HCT116 (cell line): ENCODE results near the gene PCK2. TPM values are rescaled to one million over a fixed set of nuclear protein-coding genes. Genes with fewer than 3 reads are reported as not detected.

Experiments
- ATAC-seq: fragments of 200-7000 bp; cut with Tn5 transposase; 2 replicates; pipeline ENCODE4 v1.9.1; 2020; ENCODE audit warnings: mild to moderate bottlenecking, moderate library complexity
- BruUV-seq: library from RNA; stranded (reverse); fragments of 400-500 nt; replicated peaks from 2 replicates; lab custom pipeline; 2021; lab: Mats Ljungman, UMichigan
- CTCF ChIA-PET: fragments of 300-600 bp; sonication (Branson Sonifier 250); formaldehyde crosslinking; loops from one replicate; lab custom pipeline; 2021; ENCODE audit warnings: antibody characterized with exemption; lab: Charles Lee
- POLR2A ChIA-PET: fragments of 300-600, 350-600 bp; sonication (Branson Sonifier 250); formaldehyde crosslinking; loops from one replicate; lab custom pipeline; 2021; ENCODE audit warnings: antibody characterized with exemption; lab: Charles Lee
- RAD21 ChIA-PET, 2 experiments: fragments of 300-600 bp; sonication (Branson Sonifier 250); formaldehyde crosslinking; loops; one replicate each; lab custom pipeline; 2023; ENCODE audit warnings: low total read pairs in 2 of 2; ENCODE audit not compliant: uncharacterized antibody in 2 of 2, unreplicated experiment in 2 of 2, low non-redundant PET in 1 of 2; lab: Charles Lee
- DNase-seq: peaks from one replicate; pipeline ENCODE4 v3.0.0-alpha.2; 2010; ENCODE audit warnings: low read depth, low spot score
- H2AFZ ChIP-seq: fragments of 200-600 bp; shearing (Covaris generic), sonication (generic); 2 replicates; pipeline ENCODE4 v1.6.1; 2017; ENCODE audit warnings: low read depth, mixed run types, mixed read lengths, antibody characterized with exemption, low read length; ENCODE audit not compliant: poor library complexity, severe bottlenecking
- H3K27ac ChIP-seq: 2 replicates; pipeline ENCODE4 v1.5.1; 2012; ENCODE audit warnings: low read depth, low read length
- H3K27me3 ChIP-seq: fragments of 200-600 bp; sonication (generic); 2 replicates; pipeline ENCODE4 v1.6.1; 2016; ENCODE audit warnings: mixed run types, low read length, mixed read lengths; ENCODE audit not compliant: insufficient read depth
- H3K36me3 ChIP-seq, 2 experiments: fragments of 200-500 bp in 1 of 2; fragments of 200-600 bp in 1 of 2; sonication (Bioruptor generic) in 1 of 2; sonication (generic) in 1 of 2; 2 replicates each; pipeline versions ENCODE4 v1.5.1 to v1.6.1; 2014 to 2016; ENCODE audit warnings: low read length in 2 of 2, inconsistent platforms in 1 of 2, mixed read lengths in 1 of 2, mixed run types in 1 of 2; ENCODE audit not compliant: insufficient read depth in 2 of 2, control insufficient read depth in 1 of 2
- H3K4me1 ChIP-seq, 2 experiments: fragments of 200-600 bp in 1 of 2; sonication (generic) in 1 of 2; 2 replicates each; pipeline versions ENCODE4 v1.5.1 to v1.6.1; 2012 to 2017; ENCODE audit warnings: low read length in 2 of 2, inconsistent platforms in 1 of 2, mild to moderate bottlenecking in 1 of 2, mixed read lengths in 1 of 2, mixed run types in 1 of 2, moderate library complexity in 1 of 2; ENCODE audit not compliant: insufficient read depth in 2 of 2, control insufficient read depth in 1 of 2
- H3K4me2 ChIP-seq: fragments of 200-600 bp; sonication (generic); 2 replicates; pipeline ENCODE4 v1.6.1; 2017; ENCODE audit warnings: mixed run types, low read length, mixed read lengths
- H3K4me3 ChIP-seq, 2 experiments: fragments of 200-600 bp in 1 of 2; sonication (generic) in 1 of 2; replicated peaks in 1 of 2; 2 replicates each; pipeline ENCODE4 v1.5.1; 2011 to 2016; ENCODE audit warnings: low read length in 2 of 2, control low read depth in 1 of 2, low read depth in 1 of 2, mild to moderate bottlenecking in 1 of 2, mixed read lengths in 1 of 2, mixed run types in 1 of 2
- H3K79me2 ChIP-seq: fragments of 200-600 bp; sonication (generic); 2 replicates; pipeline ENCODE4 v1.6.1; 2017; ENCODE audit warnings: mild to moderate bottlenecking, mixed run types, low read length, moderate library complexity, mixed read lengths; ENCODE audit not compliant: insufficient read depth
- H3K9ac ChIP-seq: fragments of 200-600 bp; sonication (generic); 2 replicates; pipeline ENCODE4 v1.6.1; 2016; ENCODE audit warnings: low read length, mixed read lengths
- H3K9me2 ChIP-seq: fragments of 200-600 bp; sonication (generic), shearing (Covaris generic); 2 replicates; pipeline ENCODE4 v1.6.1; 2017; ENCODE audit warnings: mixed run types, mild to moderate bottlenecking, moderate library complexity; ENCODE audit not compliant: insufficient read depth
- H3K9me3 ChIP-seq, 2 experiments: fragments of 200-500 bp in 1 of 2; fragments of 200-600 bp in 1 of 2; sonication (Bioruptor generic) in 1 of 2; sonication (generic) in 1 of 2; 2 replicates each; pipeline ENCODE4 v1.6.1; 2014 to 2017; ENCODE audit warnings: low read length in 2 of 2, mixed read lengths in 2 of 2, inconsistent platforms in 1 of 2, low read depth in 1 of 2, mild to moderate bottlenecking in 1 of 2, mixed run types in 1 of 2, moderate library complexity in 1 of 2; ENCODE audit not compliant: control insufficient read depth in 1 of 2, insufficient read depth in 1 of 2
- H4K20me1 ChIP-seq: fragments of 200-600 bp; sonication (generic), shearing (Covaris generic); 2 replicates; pipeline ENCODE4 v1.6.1; 2017; ENCODE audit warnings: mixed run types, mild to moderate bottlenecking, moderate library complexity; ENCODE audit not compliant: insufficient read depth
- CEBPB ChIP-seq: IDR thresholded peaks from 2 replicates; pipeline ENCODE4 v1.6.1; 2012; ENCODE audit warnings: low read depth
- EGR1 ChIP-seq: IDR thresholded peaks from 2 replicates; pipeline ENCODE4 v1.6.1; 2012; ENCODE audit warnings: low read depth
- RAD21 ChIP-seq: IDR thresholded peaks from 2 replicates; pipeline ENCODE4 v1.6.1; 2012; ENCODE audit warnings: low read depth, mild to moderate bottlenecking
- REST ChIP-seq: IDR thresholded peaks from 2 replicates; pipeline ENCODE4 v1.6.1; 2012; ENCODE audit warnings: low read depth
- SP1 ChIP-seq: IDR thresholded peaks from 2 replicates; pipeline ENCODE4 v1.6.1; 2012; ENCODE audit warnings: low read depth
- SRF ChIP-seq: IDR thresholded peaks from 2 replicates; pipeline ENCODE4 v1.6.1; 2012; ENCODE audit warnings: low read depth
- ZFX ChIP-seq: fragments of 450-650 bp; IDR thresholded peaks from 2 replicates; pipeline ENCODE4 v1.6.1; 2017
- intact Hi-C: fragments of 100-400 bp; cut with micrococcal nuclease; formaldehyde crosslinking; loops from 2 replicates; pipeline ENCODE4 v1.10.0; 2022
- total RNA-seq: library from RNA; stranded (reverse); gene quantifications from one replicate; pipeline ENCODE4 v1.2.1, GENCODE V29; 2021; ENCODE audit not compliant: unreplicated experiment

PCK2 gene
- total RNA-seq, 1 experiment from 2014 or later, result 94.1 TPM

DNA sequence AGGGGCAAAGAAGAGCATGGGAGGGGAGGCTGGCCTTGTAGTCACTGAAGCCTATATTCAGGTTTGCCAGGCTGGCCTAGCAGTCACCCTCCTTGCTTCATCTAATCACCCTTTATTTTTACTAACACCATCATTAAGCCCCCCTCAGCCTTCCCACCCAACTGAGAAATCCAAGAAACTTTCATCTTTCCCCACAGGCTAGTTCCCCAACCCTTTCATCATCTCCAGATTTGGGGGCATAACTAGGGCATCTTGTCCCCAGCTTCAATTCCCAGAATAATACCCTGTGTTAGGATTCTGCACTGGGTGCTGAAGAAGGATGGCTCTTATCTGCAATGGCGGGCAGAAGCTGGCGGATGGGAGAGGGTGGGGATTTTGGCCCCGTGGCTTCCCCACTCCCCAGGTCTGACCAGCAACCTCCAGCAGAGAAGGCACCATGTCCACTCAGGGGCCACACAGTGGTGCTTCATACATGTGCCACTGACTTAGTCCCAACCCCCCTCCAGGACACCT lies 6.9 kb downstream of the PCK2 start (continued):
- TF ChIP-seq CEBPB, result no peak
- no peak for TF ChIP-seq REST

DNA sequence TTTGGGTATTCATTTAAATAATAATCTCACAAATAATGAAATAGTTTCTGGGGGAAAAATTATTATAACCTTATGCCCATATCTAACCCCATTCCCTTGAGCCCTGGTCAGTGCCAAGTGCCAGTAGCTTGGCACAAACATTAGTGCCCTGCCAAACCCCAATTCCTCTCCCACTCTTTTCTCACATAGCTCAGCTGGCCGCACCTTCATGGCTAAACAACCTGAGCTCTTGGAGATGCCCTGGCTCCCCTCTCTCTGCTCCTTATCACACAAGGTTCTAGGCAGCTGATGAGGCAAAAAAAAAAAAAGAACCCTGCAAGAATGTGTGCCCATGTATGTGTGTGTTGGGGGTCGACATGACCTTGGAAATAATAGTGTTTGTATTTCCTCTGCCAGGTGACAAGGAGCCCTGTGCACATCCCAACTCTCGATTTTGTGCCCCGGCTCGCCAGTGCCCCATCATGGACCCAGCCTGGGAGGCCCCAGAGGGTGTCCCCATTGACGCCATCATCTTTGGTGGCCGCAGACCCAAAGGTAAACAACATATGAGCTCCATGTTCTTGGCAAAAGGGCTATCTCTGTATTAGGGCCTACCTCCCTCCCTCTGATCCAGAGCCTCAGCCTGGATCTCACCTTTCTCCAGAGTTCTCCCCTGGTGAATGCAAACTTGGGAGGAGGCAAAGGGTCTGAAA lies 8.4 kb downstream of the PCK2 start:
- Histone ChIP-seq H3K27ac (no peak overlapping the region), H3K4me2 (no peak overlapping the region), H3K9me2 (no peaks in the 10 kb centered on the region), H3K36me3 (no peaks in the 10 kb centered on the region)
- CTCF ChIA-PET, result interaction anchor here (1.0 kb wide), 1 partner anchor 9 kb away, joined by 4 read pairs; the partner anchor contains the start of gene PCK2
- no peak for TF ChIP-seq SP1
- TF ChIP-seq SRF, result no peak
- no peak for TF ChIP-seq EGR1
- no peak for TF ChIP-seq RAD21
- no peak for TF ChIP-seq CEBPB
- no peak for TF ChIP-seq ZFX
- TF ChIP-seq, all 23 proteins: peak for 0
- Histone ChIP-seq H3K4me1 (no peaks in the 10 kb centered on the region), H3K9me3 (peaks cover 0 to 5% of the 10 kb centered on the region in 2 experiments; a peak in 1 of 4 replicates), H3K27me3 (no peaks in the 10 kb centered on the region), H3K9ac (no peak overlapping the region), H3K79me2 (no peaks in the 10 kb centered on the region), H3K4me3 (no peak overlapping the region), H2AFZ (no peak overlapping the region), H4K20me1 (no peaks in the 10 kb centered on the region)
- intact Hi-C loops, result no loop called here
- DNase-seq, result no peak
- POLR2A ChIA-PET, result interaction anchor here (1.7 kb wide), 1 partner anchor 8 kb away, joined by 14 read pairs; the partner anchor contains the start of gene PCK2
- ATAC-seq, result no peak
- RAD21 ChIA-PET, result no interaction called here
- BruUV-seq, result no TSS peak
